K562 treated with DMSO at 1 percent for 48 hours (cell line): ENCODE results near the gene ARGLU1. TPM values are rescaled to one million over a fixed set of nuclear protein-coding genes. Genes with fewer than 3 reads are reported as not detected.

ENCODE experiments used
- total RNA-seq: library from RNA; unstranded; fragments of 300-600 nt; gene quantifications from 2 replicates; pipeline ENCODE4 v1.2.3, GENCODE V29; 2022; ENCODE audit warnings: low replicate concordance; ENCODE audit errors: extremely low read depth

Gene ARGLU1, protein sequence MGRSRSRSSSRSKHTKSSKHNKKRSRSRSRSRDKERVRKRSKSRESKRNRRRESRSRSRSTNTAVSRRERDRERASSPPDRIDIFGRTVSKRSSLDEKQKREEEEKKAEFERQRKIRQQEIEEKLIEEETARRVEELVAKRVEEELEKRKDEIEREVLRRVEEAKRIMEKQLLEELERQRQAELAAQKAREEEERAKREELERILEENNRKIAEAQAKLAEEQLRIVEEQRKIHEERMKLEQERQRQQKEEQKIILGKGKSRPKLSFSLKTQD
- not detected in 2 replicates for total RNA-seq

DNA sequence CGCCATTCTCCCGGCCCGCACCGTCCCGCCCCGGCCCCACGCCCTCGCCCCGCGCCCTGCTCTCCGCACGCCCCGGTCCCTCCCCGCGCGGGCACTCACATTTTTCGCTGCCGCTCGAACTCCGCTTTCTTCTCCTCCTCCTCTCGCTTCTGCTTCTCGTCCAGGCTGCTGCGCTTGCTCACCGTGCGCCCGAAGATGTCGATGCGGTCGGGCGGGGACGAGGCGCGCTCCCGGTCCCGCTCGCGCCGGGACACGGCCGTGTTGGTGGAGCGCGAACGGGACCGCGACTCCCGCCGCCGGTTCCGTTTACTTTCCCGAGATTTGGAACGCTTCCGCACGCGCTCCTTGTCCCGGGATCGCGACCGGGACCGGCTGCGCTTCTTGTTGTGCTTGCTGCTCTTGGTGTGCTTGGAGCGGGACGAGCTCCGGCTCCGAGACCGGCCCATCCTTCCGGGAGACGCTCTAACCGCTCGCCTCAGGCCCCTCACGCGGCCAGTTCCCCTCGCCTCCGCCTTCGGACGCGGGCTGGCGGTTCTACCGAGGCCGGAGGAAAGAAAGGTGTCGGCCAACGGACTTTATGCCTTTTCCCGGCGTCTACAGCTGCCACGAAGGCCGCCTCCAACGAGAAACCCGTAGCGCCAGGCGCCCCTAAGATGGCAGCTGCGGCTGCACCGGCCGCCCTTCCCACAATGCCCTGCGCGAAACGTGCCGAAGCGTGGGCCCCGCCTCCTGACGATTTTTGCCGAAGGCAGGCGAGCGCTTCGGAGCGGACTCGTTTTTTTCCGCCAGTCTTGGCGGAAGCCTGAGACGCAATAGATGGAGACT is at the start of gene ARGLU1:
ARGLU1 (minus strand) TSS at position 664 of the 825 bp plus-strand sequence; CDS start at position 446, 218 bp downstream.

DNA sequence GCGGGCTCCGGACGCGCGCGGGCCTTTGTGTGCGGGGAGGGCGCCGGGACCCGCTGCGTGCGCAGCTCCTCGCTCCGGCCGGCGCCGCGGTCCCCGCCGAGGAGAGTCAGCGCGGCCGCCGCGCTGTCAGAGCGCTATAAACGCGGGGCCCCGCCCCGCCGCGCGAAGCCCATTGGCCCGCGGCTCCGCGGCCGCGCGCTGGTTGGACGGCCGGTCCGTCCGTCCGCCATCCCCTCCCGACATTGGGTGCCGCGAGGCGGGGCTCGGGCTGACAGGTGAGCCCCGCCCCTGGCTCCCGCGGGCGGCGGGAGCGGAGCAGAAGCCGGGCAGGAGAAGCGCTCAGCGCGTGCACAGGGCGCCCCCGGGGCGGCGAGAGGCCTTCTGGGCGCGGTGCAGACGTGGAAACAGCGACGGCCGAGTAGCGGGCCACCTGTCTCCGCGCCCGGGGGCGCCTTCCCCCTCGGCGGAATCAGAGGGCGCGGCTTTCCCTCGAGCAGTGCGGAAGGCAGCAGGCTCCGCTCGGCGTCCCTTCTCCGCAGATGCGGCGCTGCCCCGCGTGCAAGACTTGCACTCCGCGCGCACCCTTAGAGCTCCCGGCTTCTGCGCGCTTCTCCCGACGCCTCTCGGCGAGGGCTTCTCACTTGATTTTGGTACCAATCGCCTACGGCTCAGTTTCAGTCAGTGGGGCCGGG is 32.2 kb downstream of the ARGLU1 start, which contains the start of gene EFNB2:
EFNB2 (minus strand) TSS at position 111 of the 692 bp plus-strand sequence. CDS start 698 bp downstream, outside the sequence.

Other genes starting within 250 kb of the ARGLU1 start
- gene EFNB2, start 32.5 kb downstream of the ARGLU1 start, total RNA-seq: not detected in 2 replicates